Neuronal stem cell (in vitro differentiated cells): Measurements from ENCODE around the gene TVP23B.
"Not testable (repeated sequence)": the region's sequence is repeated elsewhere in the genome, so short reads cannot be mapped to it uniquely, and the experiment has no call there.

Experiments used
- DNase-seq: peaks from one replicate; pipeline ENCODE4 v3.0.0-alpha.2; 2013; ENCODE audit warnings: low spot score
- H2AFZ ChIP-seq: one replicate; pipeline ENCODE4 v1.6.1; 2013; ENCODE audit warnings: mild to moderate bottlenecking, low read length, inconsistent platforms
- H2AK5ac ChIP-seq: 2 replicates; pipeline ENCODE4 v1.6.1; 2013; ENCODE audit warnings: low read depth, mild to moderate bottlenecking, inconsistent platforms, low read length, moderate library complexity, mixed read lengths
- H2BK120ac ChIP-seq: 2 replicates; pipeline ENCODE4 v1.6.1; 2013; ENCODE audit warnings: low read depth, mild to moderate bottlenecking, inconsistent platforms, low read length, moderate library complexity, mixed read lengths
- H2BK12ac ChIP-seq: one replicate; pipeline ENCODE4 v1.6.1; 2013; ENCODE audit warnings: low read length, inconsistent platforms
- H2BK15ac ChIP-seq: 2 replicates; pipeline ENCODE4 v1.6.1; 2013; ENCODE audit warnings: mild to moderate bottlenecking, low read length, inconsistent platforms, mixed read lengths
- H2BK5ac ChIP-seq: one replicate; pipeline ENCODE4 v1.6.1; 2013; ENCODE audit warnings: inconsistent platforms, mild to moderate bottlenecking, low read length, moderate library complexity
- H3K14ac ChIP-seq: one replicate; pipeline ENCODE4 v1.6.1; 2013; ENCODE audit warnings: low read length, inconsistent platforms
- H3K18ac ChIP-seq: 2 replicates; pipeline ENCODE4 v1.6.1; 2013; ENCODE audit warnings: low read length, inconsistent platforms
- H3K23ac ChIP-seq: 2 replicates; pipeline ENCODE4 v1.6.1; 2013; ENCODE audit warnings: low read depth, mild to moderate bottlenecking, mixed read lengths, low read length, inconsistent platforms; ENCODE audit not compliant: poor library complexity
- H3K27ac ChIP-seq: replicated peaks from 3 replicates; pipeline ENCODE4 v1.5.1; 2013; ENCODE audit warnings: low read length, inconsistent platforms
- H3K27me3 ChIP-seq, 3 experiments: 2 replicates each; pipeline ENCODE4 v1.6.1; 2013; ENCODE audit warnings: low read length in 3 of 3, mild to moderate bottlenecking in 2 of 3, inconsistent platforms in 1 of 3, low read depth in 1 of 3, mixed read lengths in 1 of 3, moderate library complexity in 1 of 3; ENCODE audit not compliant: control insufficient read depth in 3 of 3, insufficient read depth in 3 of 3
- H3K36me3 ChIP-seq, 2 donors: replicated peaks in 1 of 2; 2 replicates each; pipeline ENCODE4 v1.6.1; 2013; ENCODE audit warnings: low read length in 2 of 2; ENCODE audit not compliant: control insufficient read depth in 2 of 2, insufficient read depth in 2 of 2
- H3K4ac ChIP-seq: 2 replicates; pipeline ENCODE4 v1.6.1; 2013; ENCODE audit warnings: inconsistent platforms, mild to moderate bottlenecking, low read length, moderate library complexity
- H3K4me1 ChIP-seq, 2 donors: 1 replicate in 1 of 2; 2 replicates in 1 of 2; pipeline ENCODE4 v1.6.1; 2013; ENCODE audit warnings: low read length in 2 of 2, low read depth in 1 of 2; ENCODE audit not compliant: control insufficient read depth in 2 of 2, insufficient read depth in 1 of 2
- H3K4me2 ChIP-seq: one replicate; pipeline ENCODE4 v1.6.1; 2013; ENCODE audit warnings: mild to moderate bottlenecking, low read length, inconsistent platforms; ENCODE audit not compliant: insufficient read depth, poor library complexity, severe bottlenecking
- H3K4me3 ChIP-seq, 2 donors: 2 replicates each; pipeline ENCODE4 v1.5.1; 2013; ENCODE audit warnings: low read length in 2 of 2, mild to moderate bottlenecking in 2 of 2, inconsistent platforms in 1 of 2, moderate library complexity in 1 of 2
- H3K79me1 ChIP-seq: one replicate; pipeline ENCODE4 v1.6.1; 2013; ENCODE audit warnings: low read depth, mild to moderate bottlenecking, inconsistent platforms, low read length, moderate library complexity
- H3K9ac ChIP-seq: one replicate; pipeline ENCODE4 v1.6.1; 2013; ENCODE audit warnings: mild to moderate bottlenecking, low read depth, low read length, inconsistent platforms; ENCODE audit not compliant: poor library complexity
- H3K9me3 ChIP-seq, 2 donors: replicated peaks in 1 of 2; 2 replicates each; pipeline versions ENCODE3 to v1.6.1; 2013; ENCODE audit warnings: low read length in 2 of 2, mild to moderate bottlenecking in 2 of 2, inconsistent platforms in 1 of 2, low read depth in 1 of 2, mixed read lengths in 1 of 2, moderate library complexity in 1 of 2; ENCODE audit not compliant: control insufficient read depth in 2 of 2, insufficient read depth in 1 of 2
- H4K8ac ChIP-seq: one replicate; pipeline ENCODE4 v1.6.1; 2013; ENCODE audit warnings: low read depth, mild to moderate bottlenecking, inconsistent platforms, low read length, moderate library complexity
- H4K91ac ChIP-seq: one replicate; pipeline ENCODE4 v1.6.1; 2013; ENCODE audit warnings: low read length, low read depth, mild to moderate bottlenecking, inconsistent platforms; ENCODE audit not compliant: poor library complexity
- WGBS, 2 donors: extraction: QIAGEN DNeasy Blood & Tissue Kit; methylation state at CpG; one replicate each; pipeline ENCODE4 v1.1.7; 2013; ENCODE audit warnings: missing lambda C conversion rate in 2 of 2, mixed read lengths in 1 of 2; ENCODE audit not compliant: insufficient read length in 2 of 2, insufficient replicate concordance in 1 of 2; ENCODE audit errors: extremely low coverage in 2 of 2; 5-methylcytosine and 5-hydroxymethylcytosine counted together

The TVP23B gene

DNA sequence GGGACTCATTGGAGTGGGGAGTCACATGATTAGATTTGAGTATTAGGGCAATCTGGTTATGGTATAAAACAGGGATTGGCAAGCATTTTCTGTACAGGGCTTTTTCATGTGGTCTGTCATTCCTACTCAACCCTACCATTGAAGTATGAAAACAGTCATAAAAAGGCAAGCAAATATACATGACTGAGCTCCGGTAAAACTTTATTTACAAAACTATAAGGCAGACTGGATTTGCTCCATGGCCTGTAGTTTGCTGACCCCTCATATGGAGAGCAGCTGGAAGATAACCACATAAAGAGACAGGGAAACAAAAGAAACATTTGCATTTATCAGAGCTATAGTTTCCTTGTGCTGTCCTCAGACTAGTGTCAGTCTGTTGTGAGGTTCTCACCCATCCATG is 46.6 kb downstream of the TVP23B start:
- H3K27ac ChIP-seq, H3K14ac ChIP-seq, H4K91ac ChIP-seq, H3K18ac ChIP-seq, H2BK120ac ChIP-seq, H3K4me3 ChIP-seq, H3K4me1 ChIP-seq, H2BK5ac ChIP-seq, H3K23ac ChIP-seq, H2BK12ac ChIP-seq, H2AFZ ChIP-seq, H3K9ac ChIP-seq, H3K4ac ChIP-seq, H3K9me3 ChIP-seq, H3K27me3 ChIP-seq, H4K8ac ChIP-seq, H3K79me1 ChIP-seq, H2BK15ac ChIP-seq, DNase-seq, H2AK5ac ChIP-seq, H3K36me3 ChIP-seq, H3K4me2 ChIP-seq: not testable (repeated sequence)
- no CpG with 5 or more reads among the region's 1 CpG for WGBS, 2 donors

DNA sequence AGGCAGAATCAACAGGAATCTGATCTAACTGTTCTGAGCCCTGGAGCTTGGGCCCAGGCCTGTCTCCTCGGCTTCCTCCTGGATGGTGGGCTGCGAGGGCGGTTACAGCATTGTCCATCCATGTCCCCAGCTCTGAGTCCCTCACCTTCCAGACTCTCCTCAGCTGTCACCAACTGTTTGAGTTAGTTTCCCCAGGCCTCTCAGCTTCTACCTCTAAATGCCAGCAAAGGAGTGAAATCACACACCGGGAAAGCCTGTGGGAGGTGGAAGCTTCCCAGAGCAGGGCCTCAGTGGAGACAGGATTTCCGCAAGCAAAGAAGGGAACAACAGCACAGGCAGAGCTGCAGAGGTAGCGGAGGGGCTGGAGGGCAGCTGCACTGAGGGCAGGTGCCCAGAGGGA is 67.5 kb downstream of the TVP23B start:
- Histone ChIP-seq H2BK15ac (no peak overlapping the region), H3K27me3 (no peaks in the 10 kb centered on the region), H3K79me1 (no peaks in the 10 kb centered on the region), H4K8ac (no peak overlapping the region), H2BK12ac (no peak overlapping the region), H3K36me3 (peaks cover 0 to 3% of the 10 kb centered on the region in 2 donors), H3K27ac (no peak overlapping the region), H2BK5ac (no peak overlapping the region), H3K4me3 (no peak overlapping the region), H3K18ac (no peak overlapping the region), H2AK5ac (peak overlapping the region; percentile 42), H2AFZ (no peak overlapping the region), H3K9me3 (no peaks in the 10 kb centered on the region), H3K4me1 (no peaks in the 10 kb centered on the region), H4K91ac (no peak overlapping the region), H3K9ac (peak overlapping the region; percentile 74), H3K4ac (no peak overlapping the region), H3K4me2 (no peak overlapping the region), H2BK120ac (no peak overlapping the region), H3K23ac (no peak overlapping the region), H3K14ac (no peak overlapping the region)
- DNase-seq = no peak
- no CpG with 5 or more reads among the region's 6 CpGs for WGBS, 2 donors

DNA sequence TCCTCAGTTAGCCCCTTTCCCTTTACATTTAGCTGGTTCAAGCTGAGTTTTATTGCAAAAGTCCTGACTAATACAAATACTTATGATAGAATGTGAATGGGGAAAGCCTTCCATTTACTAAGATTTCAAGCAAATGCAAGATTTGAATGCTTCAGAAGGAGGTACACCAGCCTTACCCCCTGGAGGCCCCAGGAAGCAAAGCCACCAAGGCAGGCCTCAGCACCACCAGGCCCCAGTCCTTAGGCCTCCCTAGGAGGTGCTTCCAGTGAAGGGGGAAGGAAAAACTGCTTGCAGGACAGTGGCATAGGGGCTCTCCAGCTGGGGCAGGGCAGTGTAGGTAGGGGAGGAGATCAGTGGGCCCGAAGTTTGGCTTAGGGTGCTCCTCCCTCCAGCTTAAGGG is 69.7 kb downstream of the TVP23B start:
- Histone ChIP-seq H3K27me3 (no peaks in the 10 kb centered on the region), H3K27ac (no peak overlapping the region), H3K36me3 (peaks cover 0 to 3% of the 10 kb centered on the region in 2 donors), H2BK120ac (no peak overlapping the region), H2BK15ac (no peak overlapping the region), H4K8ac (no peak overlapping the region), H3K23ac (no peak overlapping the region), H2BK5ac (no peak overlapping the region), H2AFZ (no peak overlapping the region), H3K4me3 (no peak overlapping the region), H3K9ac (no peak overlapping the region), H3K4me2 (no peak overlapping the region), H3K18ac (no peak overlapping the region), H4K91ac (no peak overlapping the region), H3K4me1 (peaks cover 0 to 2% of the 10 kb centered on the region in 2 donors), H3K4ac (no peak overlapping the region), H3K14ac (no peak overlapping the region), H2BK12ac (no peak overlapping the region), H3K9me3 (no peaks in the 10 kb centered on the region), H2AK5ac (no peak overlapping the region), H3K79me1 (no peaks in the 10 kb centered on the region)
- WGBS, 2 donors = no CpG with 5 or more reads among the region's 1 CpG
- no peak for DNase-seq

DNA sequence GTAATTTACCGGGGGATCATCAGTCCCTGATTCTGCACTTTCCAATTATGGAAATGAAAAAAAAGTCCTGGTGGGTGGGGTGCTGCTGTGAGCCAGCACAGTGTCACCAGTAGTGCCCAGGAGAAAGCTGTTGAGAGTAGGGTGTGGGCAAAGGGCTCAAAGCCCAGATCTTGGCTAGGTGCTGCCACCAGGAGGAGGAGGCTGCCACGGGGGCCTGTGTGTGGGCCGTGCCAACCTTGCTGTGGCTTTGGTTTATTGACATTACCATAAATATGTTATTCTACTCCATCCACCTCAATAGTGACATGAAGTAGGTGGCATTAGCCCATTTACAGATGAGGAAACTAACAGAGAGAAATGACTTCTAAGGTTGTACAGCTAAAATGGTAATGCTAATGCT is 70.2 kb downstream of the TVP23B start:
- no peak overlapping the region for H2AK5ac ChIP-seq
- H3K4me3 ChIP-seq = no peak overlapping the region
- H3K9ac ChIP-seq = no peak overlapping the region
- no peak overlapping the region for H4K91ac ChIP-seq
- WGBS, 2 donors = no CpG with 5 or more reads among the region's 3 CpGs
- no peak overlapping the region for H3K4ac ChIP-seq
- peaks cover 0 to 3% of the 10 kb centered on the region in 2 donors for H3K36me3 ChIP-seq
- no peak overlapping the region for H2BK120ac ChIP-seq
- no peaks in the 10 kb centered on the region for H3K27me3 ChIP-seq
- H3K14ac ChIP-seq = no peak overlapping the region
- H2BK15ac ChIP-seq = no peak overlapping the region
- H3K27ac ChIP-seq = no peak overlapping the region
- H4K8ac ChIP-seq = no peak overlapping the region
- no peak overlapping the region for H3K18ac ChIP-seq
- no peak overlapping the region for H2BK12ac ChIP-seq
- H2BK5ac ChIP-seq = no peak overlapping the region
- no peaks in the 10 kb centered on the region for H3K9me3 ChIP-seq
- peaks cover 0 to 2% of the 10 kb centered on the region in 2 donors for H3K4me1 ChIP-seq
- H2AFZ ChIP-seq = no peak overlapping the region
- H3K4me2 ChIP-seq = no peak overlapping the region
- no peak overlapping the region for H3K23ac ChIP-seq
- H3K79me1 ChIP-seq = no peaks in the 10 kb centered on the region
- DNase-seq = no peak
